Stimulated activated CD8-positive, alpha-beta memory T cell treated with anti-CD3 and anti-CD28 coated beads, Interleukin-15, amount 100 ng/mL, for 1 hour (primary cell): Measurements from ENCODE around the gene ANKRD44.

ENCODE experiments used
- DNase-seq: peaks from one replicate; pipeline ENCODE4 v3.0.0-alpha.2; 2020; ENCODE audit warnings: low read depth

The ANKRD44 gene

GRCh38 chr2:197286805-197287595, 23.6 kb downstream of the ANKRD44 start:
- DNase-seq = no peak

GRCh38 chr2:197285361-197285760, 25.2 kb downstream of the ANKRD44 start:
- no peak for DNase-seq

GRCh38 chr2:197284956-197285355, 25.6 kb downstream of the ANKRD44 start:
- no peak for DNase-seq

- no peak for DNase-seq
Observed at GRCh38 chr2:197281421-197281820, 29.2 kb downstream of the ANKRD44 start.

GRCh38 chr2:197280015-197280702, 30.4 kb downstream of the ANKRD44 start:
- DNase-seq = no peak

- DNase-seq = no peak
Observed at GRCh38 chr2:197278799-197279763, 31.5 kb downstream of the ANKRD44 start.

- DNase-seq = no peak
Observed at GRCh38 chr2:197277794-197278193, 32.8 kb downstream of the ANKRD44 start.

- no peak for DNase-seq
Observed at GRCh38 chr2:197276156-197276555, 34.4 kb downstream of the ANKRD44 start.

- DNase-seq = no peak
Observed at GRCh38 chr2:197274937-197275336, 35.6 kb downstream of the ANKRD44 start.

GRCh38 chr2:197274349-197274748, 36.2 kb downstream of the ANKRD44 start:
- DNase-seq = no peak

GRCh38 chr2:197273485-197273884, 37.1 kb downstream of the ANKRD44 start:
- no peak for DNase-seq

- DNase-seq = no peak
Observed at GRCh38 chr2:197270601-197271000, 40.0 kb downstream of the ANKRD44 start.

- no peak for DNase-seq
Observed at GRCh38 chr2:197269815-197270214, 40.8 kb downstream of the ANKRD44 start.

GRCh38 chr2:197268786-197269584, 41.6 kb downstream of the ANKRD44 start:
- DNase-seq = no peak

GRCh38 chr2:197266477-197266876, 44.1 kb downstream of the ANKRD44 start:
- no peak for DNase-seq

- DNase-seq = no peak
Observed at GRCh38 chr2:197265924-197266323, 44.7 kb downstream of the ANKRD44 start.

- no peak for DNase-seq
Observed at GRCh38 chr2:197265036-197265435, 45.5 kb downstream of the ANKRD44 start.

- DNase-seq = no peak
Observed at GRCh38 chr2:197264332-197264731, 46.2 kb downstream of the ANKRD44 start.

GRCh38 chr2:197263077-197263476, 47.5 kb downstream of the ANKRD44 start:
- DNase-seq = no peak

- DNase-seq = no peak
Observed at GRCh38 chr2:197261808-197262226, 48.8 kb downstream of the ANKRD44 start.

- DNase-seq = no peak
Observed at GRCh38 chr2:197259470-197259999, 51.0 kb downstream of the ANKRD44 start.
